CD4-positive, alpha-beta T cell (primary cell): ENCODE results near the gene MAN1C1. TPM values are rescaled to one million over a fixed set of nuclear protein-coding genes. Genes with fewer than 3 reads are reported as not detected.

Experiments used
- ATAC-seq: fragments of 200-7000 bp; cut with Tn5 transposase; one replicate; pipeline ENCODE4 v1.10.0; 2022; ENCODE audit warnings: mild to moderate bottlenecking; ENCODE audit not compliant: poor library complexity
- CTCF ChIA-PET: fragments of 350-600 bp; sonication (Branson Sonifier 250); formaldehyde crosslinking; loops from one replicate; lab custom pipeline; 2021; ENCODE audit warnings: antibody characterized with exemption, inconsistent platforms; lab: Charles Lee
- POLR2A ChIA-PET: fragments of 350-600 bp; sonication (Branson Sonifier 250); formaldehyde crosslinking; loops from one replicate; lab custom pipeline; 2021; ENCODE audit warnings: antibody characterized with exemption, inconsistent platforms; lab: Charles Lee
- DNase-seq, 14 experiments: peaks; one replicate each; pipeline ENCODE4 v3.0.0-alpha.2; 2013 to 2020; ENCODE audit warnings: mixed read lengths in 2 of 14
- H3K27ac ChIP-seq, 2 donors: one replicate each; pipeline versions ENCODE4 v1.5.1 to v1.7.0; 2013; ENCODE audit warnings: low read length in 2 of 2, low read depth in 1 of 2, mild to moderate bottlenecking in 1 of 2
- H3K27me3 ChIP-seq, 2 experiments: 1 replicate in 1 of 2; 2 replicates in 1 of 2; pipeline versions ENCODE4 v1.6.1 to v1.7.0; 2013; ENCODE audit warnings: low read length in 2 of 2, control low read depth in 1 of 2, mild to moderate bottlenecking in 1 of 2, moderate library complexity in 1 of 2; ENCODE audit not compliant: insufficient read depth in 2 of 2, control insufficient read depth in 1 of 2
- H3K36me3 ChIP-seq: one replicate; pipeline ENCODE4 v1.6.1; 2013; ENCODE audit warnings: low read length, control low read depth; ENCODE audit not compliant: insufficient read depth
- H3K4me1 ChIP-seq: one replicate; pipeline ENCODE4 v1.6.1; 2013; ENCODE audit warnings: low read length, control low read depth; ENCODE audit not compliant: insufficient read depth
- H3K4me3 ChIP-seq: one replicate; pipeline ENCODE4 v1.5.1; 2013; ENCODE audit warnings: mild to moderate bottlenecking, low read length, moderate library complexity
- H3K9me3 ChIP-seq, 2 experiments: 1 replicate in 1 of 2; 2 replicates in 1 of 2; pipeline versions ENCODE4 v1.6.1 to v1.7.0; 2013; ENCODE audit warnings: low read length in 2 of 2, mild to moderate bottlenecking in 2 of 2, control low read depth in 1 of 2, moderate library complexity in 1 of 2; ENCODE audit not compliant: control insufficient read depth in 1 of 2, insufficient read depth in 1 of 2
- H3K27ac Mint-ChIP-seq: one replicate; pipeline ENCODE4 v1.8.0; 2020; ENCODE audit warnings: mixed read lengths
- H3K27me3 Mint-ChIP-seq: one replicate; pipeline ENCODE4 v1.8.0; 2021; ENCODE audit warnings: mixed read lengths
- H3K36me3 Mint-ChIP-seq: one replicate; pipeline ENCODE4 v1.8.0; 2021; ENCODE audit warnings: low read depth, mixed read lengths
- H3K4me1 Mint-ChIP-seq: one replicate; pipeline ENCODE4 v1.8.0; 2021; ENCODE audit warnings: low read depth, mixed read lengths
- H3K4me3 Mint-ChIP-seq: one replicate; pipeline ENCODE4 v1.8.0; 2020; ENCODE audit warnings: mild to moderate bottlenecking, mixed read lengths
- H3K9me3 Mint-ChIP-seq: one replicate; pipeline ENCODE4 v1.8.0; 2020; ENCODE audit warnings: mixed read lengths
- intact Hi-C, 2 experiments: fragments of 100-400 bp; cut with DNase I in 1 of 2; cut with micrococcal nuclease in 1 of 2; formaldehyde crosslinking; loops; one replicate each; pipeline versions ENCODE4 v1.15.1 to v1.9.0; 2023 to 2025; cut with DNase I, micrococcal nuclease
- total RNA-seq, 174 experiments: library from RNA in 2 of 174; stranded (reverse) in 2 of 174; gene quantifications; one replicate each; pipeline ENCODE4 v1.2.3 and lab custom pipeline; 2021 to 2026
- TF ChIP-seq, protein P1 (sequence below): fragments of 200-600 bp; IDR thresholded peaks from one replicate; pipeline ENCODE4 v1.8.0; 2022; ENCODE audit warnings: antibody characterized with exemption, mild to moderate bottlenecking

Gene MAN1C1
- total RNA-seq, 2 experiments from 2014 or later: 44.4 to 46.9 TPM

DNA sequence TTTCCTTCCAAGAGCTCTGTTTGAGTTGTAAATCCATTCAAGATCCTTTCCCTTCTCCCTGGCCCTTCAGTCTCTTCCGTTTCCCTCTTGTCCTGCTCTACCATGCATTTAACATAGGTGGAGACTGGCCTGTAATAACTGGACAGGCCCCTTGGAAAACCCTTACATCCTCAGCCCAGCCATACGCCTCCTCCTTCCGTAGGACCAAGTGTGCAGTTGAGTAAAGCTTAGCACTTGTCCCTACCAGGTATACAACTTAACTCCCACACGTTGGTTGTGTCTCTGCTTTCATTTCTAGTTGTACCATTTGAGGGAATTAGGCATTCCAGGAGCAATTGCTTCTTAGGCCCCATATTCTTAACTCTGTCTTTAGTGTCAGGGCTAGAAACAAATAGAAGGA is 6.4 kb downstream of the MAN1C1 start:
- H3K27ac ChIP-seq: peak overlapping the region in 1 of 2 donors; percentile 37
- peaks cover 94% of the 10 kb centered on the region for H3K4me1 Mint-ChIP-seq
- DNase-seq: no peak
- no peaks in the 10 kb centered on the region for H3K27me3 Mint-ChIP-seq
- peaks cover 56% of the 10 kb centered on the region for H3K36me3 Mint-ChIP-seq
- TF ChIP-seq, protein P1, sequence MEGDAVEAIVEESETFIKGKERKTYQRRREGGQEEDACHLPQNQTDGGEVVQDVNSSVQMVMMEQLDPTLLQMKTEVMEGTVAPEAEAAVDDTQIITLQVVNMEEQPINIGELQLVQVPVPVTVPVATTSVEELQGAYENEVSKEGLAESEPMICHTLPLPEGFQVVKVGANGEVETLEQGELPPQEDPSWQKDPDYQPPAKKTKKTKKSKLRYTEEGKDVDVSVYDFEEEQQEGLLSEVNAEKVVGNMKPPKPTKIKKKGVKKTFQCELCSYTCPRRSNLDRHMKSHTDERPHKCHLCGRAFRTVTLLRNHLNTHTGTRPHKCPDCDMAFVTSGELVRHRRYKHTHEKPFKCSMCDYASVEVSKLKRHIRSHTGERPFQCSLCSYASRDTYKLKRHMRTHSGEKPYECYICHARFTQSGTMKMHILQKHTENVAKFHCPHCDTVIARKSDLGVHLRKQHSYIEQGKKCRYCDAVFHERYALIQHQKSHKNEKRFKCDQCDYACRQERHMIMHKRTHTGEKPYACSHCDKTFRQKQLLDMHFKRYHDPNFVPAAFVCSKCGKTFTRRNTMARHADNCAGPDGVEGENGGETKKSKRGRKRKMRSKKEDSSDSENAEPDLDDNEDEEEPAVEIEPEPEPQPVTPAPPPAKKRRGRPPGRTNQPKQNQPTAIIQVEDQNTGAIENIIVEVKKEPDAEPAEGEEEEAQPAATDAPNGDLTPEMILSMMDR: peak; percentile 1
- H3K27me3 ChIP-seq: no peaks in the 10 kb centered on the region
- no peaks in the 10 kb centered on the region for H3K9me3 ChIP-seq
- H3K4me3 ChIP-seq: peak overlapping the region; percentile 73
- H3K36me3 ChIP-seq: peaks cover 6% of the 10 kb centered on the region
- ATAC-seq: no peak
- peaks cover 2% of the 10 kb centered on the region for H3K9me3 Mint-ChIP-seq
- peak overlapping the region; percentile 100 for H3K4me3 Mint-ChIP-seq
- ChIA-PET CTCF (interaction anchor here (1.1 to 2.6 kb wide), 8 partner anchors 9 to 152 kb away, joined by 3 to 17 read pairs (median 6); no protein-coding TSS in a partner anchor), POLR2A (interaction anchor here (0.9 to 7.0 kb wide), 11 partner anchors 9 to 152 kb away, joined by 3 to 64 read pairs (median 6); no protein-coding TSS in a partner anchor)
- intact Hi-C loops: loop anchor here (2.0 to 5.0 kb wide), 5 partner anchors 34 to 152 kb away; no protein-coding TSS in a partner anchor
- peaks cover 69% of the 10 kb centered on the region for H3K4me1 ChIP-seq
- H3K27ac Mint-ChIP-seq: peak overlapping the region; percentile 93

DNA sequence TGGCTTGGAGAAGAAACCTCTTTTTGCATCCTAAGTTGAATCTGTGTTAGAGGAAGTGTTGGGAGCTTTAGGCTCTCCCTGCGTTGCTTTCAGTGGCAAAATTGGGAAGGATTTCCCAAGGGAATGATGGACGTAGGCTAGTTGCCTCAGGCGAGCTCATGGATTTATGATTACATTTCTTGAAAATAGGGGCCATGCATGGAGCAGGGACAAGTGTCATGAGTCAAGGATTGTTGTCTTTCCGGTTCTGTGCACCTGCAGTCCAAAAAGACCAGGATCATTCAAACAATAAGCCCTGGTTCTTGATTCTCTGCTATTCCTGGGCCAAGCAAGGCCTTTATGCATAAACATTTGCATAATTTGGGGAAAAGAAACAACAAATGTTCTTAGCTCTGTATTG is 7.1 kb downstream of the MAN1C1 start:
- H3K9me3 Mint-ChIP-seq: peaks cover 2% of the 10 kb centered on the region
- H3K27me3 ChIP-seq: no peaks in the 10 kb centered on the region
- H3K9me3 ChIP-seq: no peaks in the 10 kb centered on the region
- intact Hi-C loops: loop anchor here (2.0 to 5.0 kb wide), 5 partner anchors 34 to 151 kb away; no protein-coding TSS in a partner anchor
- H3K27ac Mint-ChIP-seq: peak overlapping the region; percentile 93
- peak overlapping the region; percentile 100 for H3K4me3 Mint-ChIP-seq
- H3K27me3 Mint-ChIP-seq: no peaks in the 10 kb centered on the region
- H3K36me3 Mint-ChIP-seq: peaks cover 52% of the 10 kb centered on the region
- peaks cover 6% of the 10 kb centered on the region for H3K36me3 ChIP-seq
- ATAC-seq (no peak), DNase-seq (no peak)
- ChIA-PET CTCF (interaction anchor here (1.0 to 2.6 kb wide), 6 partner anchors 8 to 152 kb away, joined by 3 to 17 read pairs (median 7); no protein-coding TSS in a partner anchor), POLR2A (interaction anchor here (0.7 to 7.0 kb wide), 10 partner anchors 8 to 152 kb away, joined by 3 to 64 read pairs (median 6); no protein-coding TSS in a partner anchor)
- H3K27ac ChIP-seq: no peak overlapping the region
- peaks cover 63% of the 10 kb centered on the region for H3K4me1 ChIP-seq
- H3K4me1 Mint-ChIP-seq: peaks cover 93% of the 10 kb centered on the region
- H3K4me3 ChIP-seq: no peak overlapping the region
- TF ChIP-seq, protein P1: no peak

DNA sequence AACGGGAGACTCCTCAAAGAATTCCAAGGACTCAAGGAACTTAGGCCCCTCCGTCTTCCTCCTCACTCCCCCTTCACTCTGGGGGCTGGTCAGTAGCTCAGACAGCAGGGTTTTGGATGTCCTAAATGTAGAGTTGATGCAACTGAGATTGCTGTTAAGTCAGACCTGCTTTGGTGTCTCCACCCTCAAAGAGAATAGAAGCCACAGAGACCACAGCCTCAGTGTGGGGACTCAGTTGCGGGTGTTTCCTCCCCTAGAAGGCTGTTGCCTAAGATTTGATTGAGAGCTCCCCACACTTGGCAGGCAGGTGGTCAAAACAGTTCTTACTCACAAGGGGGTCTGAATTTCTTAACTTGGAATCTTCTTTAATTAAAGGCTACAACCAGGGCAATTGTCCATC is 7.6 kb downstream of the MAN1C1 start:
- intact Hi-C loops: loop anchor here (5.0 kb wide), 3 partner anchors 33 to 73 kb away; no protein-coding TSS in a partner anchor
- Mint-ChIP-seq H3K36me3 (peaks cover 51% of the 10 kb centered on the region), H3K4me3 (peak overlapping the region; percentile 100), H3K27ac (peak overlapping the region; percentile 93), H3K4me1 (peaks cover 93% of the 10 kb centered on the region), H3K9me3 (peaks cover 2% of the 10 kb centered on the region), H3K27me3 (no peaks in the 10 kb centered on the region)
- ATAC-seq (no peak), DNase-seq (peak in 4 of 14 experiments; percentile 23 to 61 (median 50))
- TF ChIP-seq, protein P1: no peak
- no peaks in the 10 kb centered on the region for H3K9me3 ChIP-seq
- no peaks in the 10 kb centered on the region for H3K27me3 ChIP-seq
- H3K27ac ChIP-seq: no peak overlapping the region
- H3K4me3 ChIP-seq: no peak overlapping the region
- ChIA-PET POLR2A (interaction anchor here (0.7 to 7.0 kb wide), 14 partner anchors 8 to 151 kb away, joined by 3 to 64 read pairs (median 4); no protein-coding TSS in a partner anchor), CTCF (interaction anchor here (0.7 to 1.7 kb wide), 5 partner anchors 8 to 371 kb away, joined by 3 to 4 read pairs (median 3); no protein-coding TSS in a partner anchor)
- H3K36me3 ChIP-seq: peaks cover 6% of the 10 kb centered on the region
- H3K4me1 ChIP-seq: peaks cover 60% of the 10 kb centered on the region
